Fibroblast of peridontal ligament (primary cell): Measurements from ENCODE around the gene MECP2.
"Not testable (repeated sequence)": the region's sequence is repeated elsewhere in the genome, so short reads cannot be mapped to it uniquely, and the experiment has no call there.

ENCODE experiments used
- DNase-seq: peaks from one replicate; pipeline ENCODE4 v3.0.0-alpha.2; 2010; ENCODE audit errors: extremely low read depth

Gene MECP2

GRCh38 chrX:154097589-154098541, at the start of gene MECP2:
Gene MECP2 (minus strand): TSS chrX:154097717.
- peak; percentile 87 for DNase-seq

GRCh38 chrX:154144010-154144409, 46.5 kb upstream of the MECP2 start, which contains the start of gene OPN1LW:
Gene OPN1LW (plus strand): TSS chrX:154144243. CDS start chrX:154144284, 41 bp downstream.
- not testable (repeated sequence) for DNase-seq

- no peak for DNase-seq
Observed at GRCh38 chrX:154142950-154143745, 45.6 kb upstream of the MECP2 start.

GRCh38 chrX:154142386-154142785, 44.9 kb upstream of the MECP2 start:
- DNase-seq: no peak

GRCh38 chrX:154140742-154141141, 43.2 kb upstream of the MECP2 start:
- no peak for DNase-seq

- no peak for DNase-seq
Observed at GRCh38 chrX:154140206-154140605, 42.7 kb upstream of the MECP2 start.

- no peak for DNase-seq
Observed at GRCh38 chrX:154138857-154139256, 41.3 kb upstream of the MECP2 start.

- peak; percentile 8 for DNase-seq
Observed at GRCh38 chrX:154136627-154137161, 39.2 kb upstream of the MECP2 start.

- DNase-seq: no peak
Observed at GRCh38 chrX:154135458-154136229, 38.1 kb upstream of the MECP2 start.

GRCh38 chrX:154132366-154132765, 34.8 kb upstream of the MECP2 start:
- DNase-seq: no peak

GRCh38 chrX:154131955-154132354, 34.4 kb upstream of the MECP2 start:
- DNase-seq: no peak

- DNase-seq: no peak
Observed at GRCh38 chrX:154126101-154126500, 28.6 kb upstream of the MECP2 start.

- DNase-seq: no peak
Observed at GRCh38 chrX:154125391-154126040, 28.0 kb upstream of the MECP2 start.

GRCh38 chrX:154123241-154124219, 26.0 kb upstream of the MECP2 start:
- no peak for DNase-seq

GRCh38 chrX:154121961-154122360, 24.4 kb upstream of the MECP2 start:
- no peak for DNase-seq

- no peak for DNase-seq
Observed at GRCh38 chrX:154121207-154121606, 23.7 kb upstream of the MECP2 start.

GRCh38 chrX:154120567-154120966, 23.1 kb upstream of the MECP2 start:
- no peak for DNase-seq

- DNase-seq: no peak
Observed at GRCh38 chrX:154117566-154117965, 20.0 kb upstream of the MECP2 start.

- DNase-seq: no peak
Observed at GRCh38 chrX:154116426-154117211, 19.1 kb upstream of the MECP2 start.
